ENCODE measurements around the gene KDM3A. TPM values are rescaled to one million over a fixed set of nuclear protein-coding genes. Genes with fewer than 3 reads are reported as not detected.
"Not testable (repeated sequence)": the region's sequence is repeated elsewhere in the genome, so short reads cannot be mapped to it uniquely, and the experiment has no call there.

The KDM3A gene
- total RNA-seq, 1 donor from 2014 or later, result 23.3 TPM

DNA sequence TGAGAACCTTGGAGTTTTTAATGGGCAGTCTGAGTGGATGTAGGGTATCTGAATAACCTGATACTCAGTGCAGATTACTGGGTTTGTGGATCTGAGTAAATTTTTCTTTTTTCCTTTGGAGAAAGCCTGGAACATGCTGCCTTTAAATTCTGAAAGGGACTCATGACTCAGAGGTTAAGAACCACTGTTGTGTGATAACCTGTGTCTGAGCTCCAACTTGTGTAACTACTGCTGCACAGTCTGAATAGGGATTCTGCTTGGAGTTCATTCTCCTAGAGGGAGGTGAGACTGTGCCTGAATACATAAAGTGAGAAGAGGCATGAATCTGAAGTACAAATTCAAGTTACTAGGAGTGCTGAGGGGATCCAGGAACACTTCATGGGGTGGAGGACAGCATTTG is 36.2 kb downstream of the KDM3A start:
- DNase-seq (ENCODE audit: low read depth, low spot score), result no peak

DNA sequence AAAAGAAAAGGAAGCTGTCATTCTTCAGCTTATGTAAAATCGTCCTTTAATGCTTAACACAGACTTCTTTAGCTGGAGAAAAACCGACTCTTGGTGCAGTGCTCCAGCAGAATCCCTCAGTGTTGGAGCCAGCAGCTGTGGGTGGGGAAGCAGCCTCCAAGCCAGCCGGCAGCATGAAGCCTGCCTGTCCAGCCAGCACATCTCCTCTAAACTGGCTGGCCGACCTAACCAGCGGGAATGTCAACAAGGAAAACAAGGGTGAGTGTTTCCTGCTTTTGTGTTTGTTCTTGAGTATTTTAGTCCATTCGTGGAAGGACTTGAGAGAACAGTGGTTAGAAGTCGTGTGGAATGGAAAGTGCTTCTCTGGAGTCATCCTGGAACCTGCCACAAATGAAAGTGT is 38.9 kb downstream of the KDM3A start:
- peak; percentile 13 for DNase-seq (ENCODE audit: low read depth, low spot score)

GRCh38 chr2:86482034-86482433 is 40.9 kb downstream of the KDM3A start:
- DNase-seq (ENCODE audit: low read depth, low spot score), result no peak

DNA sequence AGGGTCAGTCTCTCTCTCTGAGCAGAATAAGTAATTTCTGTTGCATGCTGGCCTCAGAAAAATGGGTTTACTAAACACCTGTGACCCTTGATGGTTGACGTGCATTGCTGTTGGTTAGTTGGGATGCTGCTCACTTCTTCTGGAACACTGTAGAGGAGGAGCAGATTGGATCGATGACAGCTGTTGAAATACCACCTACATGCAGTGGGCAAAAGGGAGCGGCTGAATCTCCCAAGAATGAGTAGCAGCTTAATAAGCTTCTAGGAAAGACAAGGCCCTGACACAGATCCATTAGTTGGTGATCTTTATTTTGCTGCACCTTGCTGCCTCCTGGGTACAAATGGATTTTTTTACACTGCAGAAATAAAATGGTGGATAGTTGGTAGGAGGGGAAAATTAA is 43.2 kb downstream of the KDM3A start:
- DNase-seq (ENCODE audit: low read depth, low spot score), result no peak

DNA sequence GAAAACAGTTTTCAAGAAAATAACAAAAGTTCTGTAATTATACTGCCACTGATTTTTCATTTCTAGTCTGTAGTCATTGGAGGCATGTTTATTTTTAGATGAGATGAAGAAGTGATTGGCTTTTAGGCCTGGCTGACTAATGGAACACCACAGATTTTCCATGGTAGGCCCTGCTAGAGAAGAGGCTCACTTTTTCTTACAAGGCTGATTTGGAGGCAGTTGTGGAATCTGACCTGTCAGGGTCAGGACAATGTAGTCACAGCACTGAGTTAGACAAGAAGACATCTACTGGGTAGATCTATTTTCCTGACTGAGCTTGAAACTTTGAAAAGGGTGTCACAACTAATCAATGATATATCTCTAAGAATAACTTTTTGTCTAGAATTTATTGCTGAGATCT is 43.9 kb downstream of the KDM3A start:
- no peak for DNase-seq (ENCODE audit: low read depth, low spot score)

GRCh38 chr2:86485802-86486201 is 44.6 kb downstream of the KDM3A start:
- no peak for DNase-seq (ENCODE audit: low read depth, low spot score)

DNA sequence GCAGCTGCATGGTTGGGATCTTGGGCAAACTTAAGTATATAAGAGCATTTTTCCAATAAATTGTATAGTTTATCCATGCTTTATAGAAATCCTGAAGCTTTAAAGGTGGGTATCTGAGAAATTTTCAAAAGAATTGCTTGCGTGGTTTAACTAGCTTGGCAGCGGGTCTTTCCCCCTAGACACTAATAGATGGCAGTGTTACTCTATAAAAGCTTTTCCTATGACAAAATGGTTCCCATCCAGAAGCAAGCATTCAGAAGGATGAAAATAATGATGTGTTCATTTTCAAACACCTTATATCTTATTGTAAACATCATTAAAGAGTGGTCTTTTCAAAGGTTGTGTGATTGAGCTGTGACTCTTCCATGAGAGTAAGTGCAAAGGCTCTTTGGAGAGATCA is 45.9 kb downstream of the KDM3A start:
- DNase-seq (ENCODE audit: low read depth, low spot score), result no peak

- DNase-seq (ENCODE audit: low read depth, low spot score), result no peak
Measured at GRCh38 chr2:86488561-86489250, 47.5 kb downstream of the KDM3A start.

- DNase-seq (ENCODE audit: low read depth, low spot score), result no peak
Measured at GRCh38 chr2:86489542-86489941, 48.4 kb downstream of the KDM3A start.

DNA sequence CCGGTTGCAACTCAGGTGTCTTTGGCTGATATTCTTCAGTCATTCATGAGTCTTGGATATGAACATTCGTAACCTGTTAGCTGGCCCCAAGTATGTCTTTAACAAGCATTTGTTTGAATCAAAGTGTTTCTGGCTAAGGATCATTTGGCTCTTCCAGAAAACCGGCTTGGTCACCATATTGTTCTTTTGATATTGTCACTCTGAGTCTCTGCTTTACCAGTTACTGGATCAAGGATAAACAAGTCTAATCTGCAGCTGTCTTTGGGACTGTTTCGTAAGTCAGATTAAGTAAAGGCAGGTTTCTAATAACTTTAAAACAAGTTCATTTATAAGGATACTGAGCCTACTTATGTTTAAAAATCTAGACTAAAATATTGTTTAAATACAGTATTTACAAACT is 49.1 kb downstream of the KDM3A start:
- no peak for DNase-seq (ENCODE audit: low read depth, low spot score)

DNA sequence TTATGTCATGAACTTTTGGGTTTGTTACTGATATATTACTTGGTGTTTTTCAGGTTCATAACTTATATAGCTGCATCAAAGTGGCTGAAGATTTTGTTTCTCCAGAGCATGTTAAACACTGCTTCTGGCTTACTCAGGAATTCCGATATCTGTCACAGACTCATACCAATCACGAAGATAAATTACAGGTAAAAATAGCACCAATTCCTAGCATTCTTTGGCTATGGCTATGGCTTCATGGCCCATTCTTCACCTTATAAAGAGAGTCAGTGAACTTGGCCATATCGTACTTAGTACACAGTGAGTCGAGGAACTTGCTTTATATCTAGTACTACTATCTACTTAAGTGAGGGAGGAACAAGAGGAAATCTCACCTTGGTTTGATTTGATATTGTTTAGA is 49.9 kb downstream of the KDM3A start:
- DNase-seq (ENCODE audit: low read depth, low spot score), result no peak

GRCh38 chr2:86492048-86492453 is 50.9 kb downstream of the KDM3A start:
- no peak for DNase-seq (ENCODE audit: low read depth, low spot score)

- DNase-seq (ENCODE audit: low read depth, low spot score), result not testable (repeated sequence)
Measured at GRCh38 chr2:86496391-86496790, 55.2 kb downstream of the KDM3A start.

DNA sequence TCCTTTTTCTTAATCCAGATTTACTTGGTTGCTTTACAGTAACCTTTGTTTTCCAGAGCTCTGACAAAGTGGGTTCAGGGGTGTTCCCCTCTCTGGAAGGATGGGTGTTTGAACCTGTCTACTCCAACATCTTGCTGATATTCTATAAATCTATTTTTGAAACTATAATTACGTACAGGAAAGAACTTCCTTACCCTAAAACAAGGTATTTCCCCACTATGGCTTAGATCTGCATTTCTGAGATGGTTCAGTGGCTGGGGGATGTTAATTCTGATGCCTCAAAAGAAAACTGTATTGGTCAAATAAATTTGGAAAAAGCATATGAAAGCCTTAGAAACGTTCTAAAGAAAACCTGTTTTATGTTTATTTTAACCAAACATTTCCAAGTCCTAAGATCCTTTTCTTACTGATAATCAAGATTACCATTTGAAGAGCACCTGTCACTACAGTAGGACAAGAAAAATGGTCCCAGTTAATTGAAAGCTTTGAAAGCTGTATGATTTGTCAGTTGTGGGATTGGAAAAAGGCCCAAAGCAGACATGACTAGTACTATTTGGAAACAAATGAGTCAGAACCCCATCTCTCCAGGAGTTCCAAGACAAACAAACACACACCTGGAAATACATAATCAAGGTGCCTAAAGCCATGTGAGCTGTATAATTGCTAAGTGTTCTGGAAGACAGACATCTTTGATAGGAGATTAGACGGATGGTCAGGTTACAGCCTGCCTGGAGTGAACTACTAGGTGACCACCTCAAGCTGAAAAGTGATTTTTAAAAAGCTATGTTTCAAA is 57.5 kb downstream of the KDM3A start:
- DNase-seq (ENCODE audit: low read depth, low spot score), result no peak

GRCh38 chr2:86499326-86499725 is 58.2 kb downstream of the KDM3A start:
- no peak for DNase-seq (ENCODE audit: low read depth, low spot score)

- DNase-seq (ENCODE audit: low read depth, low spot score), result no peak
Measured at GRCh38 chr2:86500325-86501083, 59.3 kb downstream of the KDM3A start.

- no peak for DNase-seq (ENCODE audit: low read depth, low spot score)
Measured at GRCh38 chr2:86507600-86507999, 66.4 kb downstream of the KDM3A start.

DNA sequence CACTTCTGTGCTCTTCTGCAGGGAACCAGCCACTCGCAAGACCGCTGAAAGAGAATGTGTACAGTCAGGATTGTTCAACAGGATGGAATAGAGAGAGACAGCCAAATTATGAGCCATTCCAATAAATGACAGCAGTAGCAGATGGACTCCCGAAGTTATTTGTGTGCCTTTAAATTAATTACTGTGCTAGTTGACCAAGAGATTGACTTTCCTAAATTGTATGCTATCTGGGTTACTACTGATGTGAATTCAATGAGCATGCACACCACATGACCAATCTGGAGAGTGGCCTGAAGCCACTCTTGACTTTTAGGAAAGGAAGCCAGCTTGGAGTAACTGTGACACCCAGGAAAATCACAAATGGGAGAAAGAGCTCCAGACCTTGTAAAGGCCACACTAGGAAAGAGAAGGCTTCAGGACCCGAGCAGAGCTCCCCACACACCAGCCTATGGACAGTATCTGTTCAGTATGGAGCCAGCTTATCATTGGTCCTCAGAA is 69.3 kb downstream of the KDM3A start:
- DNase-seq (ENCODE audit: low read depth, low spot score), result no peak

DNA sequence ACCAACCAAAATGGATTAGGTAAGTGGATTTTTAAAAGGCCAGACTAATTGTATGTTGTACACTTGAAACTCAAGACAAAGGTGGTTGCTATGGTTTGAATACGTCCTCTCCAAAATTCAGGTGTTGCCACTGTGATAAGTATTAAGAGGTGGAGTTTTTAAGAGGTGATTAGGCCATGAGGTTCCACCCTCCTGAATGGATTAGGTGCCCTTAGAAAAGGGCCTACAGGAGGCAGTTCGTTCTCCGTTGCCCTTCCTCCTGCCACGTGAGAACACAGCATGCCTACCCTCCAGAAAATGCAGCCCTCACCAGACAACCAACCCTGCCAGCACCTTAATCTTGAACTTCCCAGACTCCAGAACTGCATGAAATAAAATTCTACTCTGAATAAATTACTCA is 70.9 kb downstream of the KDM3A start:
- DNase-seq (ENCODE audit: low read depth, low spot score), result no peak

- no peak for DNase-seq (ENCODE audit: low read depth, low spot score)
Measured at GRCh38 chr2:86512892-86513291, 71.7 kb downstream of the KDM3A start.

GRCh38 chr2:86513948-86514660 is 72.9 kb downstream of the KDM3A start:
- DNase-seq (ENCODE audit: low read depth, low spot score), result no peak

Data from pulmonary artery endothelial cell (primary cell).